K562 (cell line): ENCODE data around the gene XPC.

ENCODE experiments used
- TRIM28 ChIP-seq: fragments of 450-650 bp; IDR thresholded peaks from 2 replicates; pipeline ENCODE4 v1.6.1; 2017
- TF ChIP-seq, protein P1 (sequence below), 3 experiments: IDR thresholded peaks in 2 of 3; conservative IDR thresholded peaks in 1 of 3; 2 replicates each; pipeline ENCODE4 v1.5.1; 2011 to 2012; ENCODE audit warnings: low read length in 3 of 3, mild to moderate bottlenecking in 3 of 3, control low read depth in 2 of 3, improper control_type of control experiment in 1 of 3, inconsistent platforms in 1 of 3, low read depth in 1 of 3, mixed read lengths in 1 of 3, moderate library complexity in 1 of 3; ENCODE audit not compliant: insufficient read depth in 2 of 3
- TF ChIP-seq, protein P2 (sequence below), 2 experiments: fragments of 450-650 bp; IDR thresholded peaks; 2 replicates each; pipeline ENCODE4 v1.6.1; 2016; ENCODE audit warnings: mild to moderate bottlenecking in 2 of 2, borderline replicate concordance in 1 of 2, low read depth in 1 of 2, moderate library complexity in 1 of 2

DNA sequence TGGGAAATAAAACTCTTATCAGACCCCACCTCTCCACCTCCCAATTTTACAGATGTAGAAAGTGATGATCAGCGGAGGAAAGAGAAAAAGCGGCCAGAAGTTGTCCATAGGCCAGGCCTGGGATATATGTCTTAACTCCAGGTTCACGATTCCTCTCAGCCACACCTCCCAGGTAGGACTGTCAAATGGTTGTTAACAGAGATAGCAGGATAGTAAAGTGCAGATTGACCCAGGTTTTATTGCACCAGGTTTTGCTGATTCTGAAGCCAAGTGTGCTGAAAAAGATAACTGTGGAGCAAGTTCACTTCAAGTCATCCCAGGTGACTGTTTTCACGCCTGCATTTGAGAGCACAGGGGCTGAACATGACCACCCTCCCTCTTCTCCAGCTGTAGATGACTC, 36.4 kb upstream of the XPC start:
- TF ChIP-seq, protein P1, sequence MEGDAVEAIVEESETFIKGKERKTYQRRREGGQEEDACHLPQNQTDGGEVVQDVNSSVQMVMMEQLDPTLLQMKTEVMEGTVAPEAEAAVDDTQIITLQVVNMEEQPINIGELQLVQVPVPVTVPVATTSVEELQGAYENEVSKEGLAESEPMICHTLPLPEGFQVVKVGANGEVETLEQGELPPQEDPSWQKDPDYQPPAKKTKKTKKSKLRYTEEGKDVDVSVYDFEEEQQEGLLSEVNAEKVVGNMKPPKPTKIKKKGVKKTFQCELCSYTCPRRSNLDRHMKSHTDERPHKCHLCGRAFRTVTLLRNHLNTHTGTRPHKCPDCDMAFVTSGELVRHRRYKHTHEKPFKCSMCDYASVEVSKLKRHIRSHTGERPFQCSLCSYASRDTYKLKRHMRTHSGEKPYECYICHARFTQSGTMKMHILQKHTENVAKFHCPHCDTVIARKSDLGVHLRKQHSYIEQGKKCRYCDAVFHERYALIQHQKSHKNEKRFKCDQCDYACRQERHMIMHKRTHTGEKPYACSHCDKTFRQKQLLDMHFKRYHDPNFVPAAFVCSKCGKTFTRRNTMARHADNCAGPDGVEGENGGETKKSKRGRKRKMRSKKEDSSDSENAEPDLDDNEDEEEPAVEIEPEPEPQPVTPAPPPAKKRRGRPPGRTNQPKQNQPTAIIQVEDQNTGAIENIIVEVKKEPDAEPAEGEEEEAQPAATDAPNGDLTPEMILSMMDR (IDR thresholded peaks at IDR 0.05 in 2 of 3, conservative IDR thresholded peaks at IDR 0.05 in 1 of 3; ENCODE audit: insufficient read depth in 2 of 3, low read depth in 1 of 3, low read length in 3 of 3): no peak
- no peak for TF ChIP-seq TRIM28
- TF ChIP-seq, protein P2, sequence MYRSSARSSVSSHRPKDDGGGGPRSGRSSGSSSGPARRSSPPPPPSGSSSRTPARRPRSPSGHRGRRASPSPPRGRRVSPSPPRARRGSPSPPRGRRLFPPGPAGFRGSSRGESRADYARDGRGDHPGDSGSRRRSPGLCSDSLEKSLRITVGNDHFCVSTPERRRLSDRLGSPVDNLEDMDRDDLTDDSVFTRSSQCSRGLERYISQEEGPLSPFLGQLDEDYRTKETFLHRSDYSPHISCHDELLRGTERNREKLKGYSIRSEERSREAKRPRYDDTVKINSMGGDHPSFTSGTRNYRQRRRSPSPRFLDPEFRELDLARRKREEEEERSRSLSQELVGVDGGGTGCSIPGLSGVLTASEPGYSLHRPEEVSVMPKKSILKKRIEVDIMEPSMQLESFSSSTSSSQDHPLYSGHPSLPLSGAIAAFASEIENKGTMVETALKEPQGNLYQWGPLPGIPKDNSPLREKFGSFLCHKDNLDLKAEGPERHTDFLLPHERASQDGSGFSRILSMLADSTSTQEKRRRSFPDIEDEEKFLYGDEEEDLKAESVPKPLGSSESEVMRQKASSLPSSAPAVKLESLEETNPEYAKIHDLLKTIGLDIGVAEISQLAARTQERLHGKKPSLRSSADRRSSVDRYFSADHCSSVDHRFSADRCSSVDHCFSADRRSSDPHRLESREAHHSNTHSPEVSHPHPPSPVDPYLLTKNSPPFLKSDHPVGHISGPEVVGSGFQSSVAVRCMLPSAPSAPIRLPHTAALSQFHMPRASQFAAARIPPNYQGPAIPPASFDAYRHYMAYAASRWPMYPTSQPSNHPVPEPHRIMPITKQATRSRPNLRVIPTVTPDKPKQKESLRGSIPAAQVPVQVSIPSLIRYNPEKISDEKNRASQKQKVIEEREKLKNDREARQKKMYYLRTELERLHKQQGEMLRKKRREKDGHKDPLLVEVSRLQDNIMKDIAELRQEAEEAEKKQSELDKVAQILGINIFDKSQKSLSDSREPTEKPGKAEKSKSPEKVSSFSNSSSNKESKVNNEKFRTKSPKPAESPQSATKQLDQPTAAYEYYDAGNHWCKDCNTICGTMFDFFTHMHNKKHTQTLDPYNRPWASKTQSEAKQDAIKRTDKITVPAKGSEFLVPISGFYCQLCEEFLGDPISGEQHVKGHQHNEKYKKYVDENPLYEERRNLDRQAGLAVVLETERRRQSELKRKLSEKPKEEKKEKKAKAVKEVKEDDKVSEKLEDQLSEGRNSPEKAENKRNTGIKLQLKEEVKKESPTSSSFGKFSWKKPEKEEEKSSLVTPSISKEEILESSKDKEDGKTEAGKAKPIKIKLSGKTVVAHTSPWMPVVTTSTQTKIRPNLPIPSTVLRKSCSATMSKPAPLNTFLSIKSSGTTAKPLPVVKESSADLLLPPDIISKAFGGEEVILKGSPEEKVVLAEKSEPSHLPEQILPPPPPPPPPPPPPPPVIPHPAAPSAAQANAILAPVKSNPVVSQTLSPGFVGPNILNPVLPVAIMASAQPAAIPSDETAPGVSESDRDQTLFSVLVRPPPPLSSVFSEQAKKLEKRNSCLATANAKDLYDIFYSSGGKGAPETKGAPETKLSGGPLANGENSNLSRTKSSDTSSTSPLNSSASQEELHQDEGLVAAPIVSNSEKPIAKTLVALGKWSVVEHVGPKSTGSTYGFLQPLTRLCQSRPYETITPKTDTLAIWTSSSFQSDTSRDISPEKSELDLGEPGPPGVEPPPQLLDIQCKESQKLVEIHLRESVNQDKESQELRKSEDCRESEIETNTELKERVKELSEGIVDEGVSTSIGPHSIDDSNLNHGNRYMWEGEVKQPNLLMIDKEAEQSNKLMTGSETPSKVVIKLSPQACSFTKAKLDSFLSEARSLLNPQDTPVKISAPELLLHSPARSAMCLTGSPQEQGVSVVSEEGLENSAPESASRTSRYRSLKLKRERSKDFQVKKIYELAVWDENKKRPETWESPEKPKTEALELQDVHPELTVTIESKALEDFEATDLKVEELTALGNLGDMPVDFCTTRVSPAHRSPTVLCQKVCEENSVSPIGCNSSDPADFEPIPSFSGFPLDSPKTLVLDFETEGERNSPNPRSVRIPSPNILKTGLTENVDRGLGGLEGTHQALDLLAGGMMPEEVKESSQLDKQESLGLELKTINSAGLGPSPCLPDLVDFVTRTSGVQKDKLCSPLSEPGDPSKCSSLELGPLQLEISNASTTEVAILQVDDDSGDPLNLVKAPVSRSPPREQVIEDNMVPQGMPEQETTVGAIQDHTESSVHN (IDR thresholded peaks at IDR 0.05; ENCODE audit: borderline replicate concordance in 1 of 2, low read depth in 1 of 2): no peak
